GM12878 (cell line): ENCODE measurements around the gene TEKT3. TPM values are rescaled to one million over a fixed set of nuclear protein-coding genes. Genes with fewer than 3 reads are reported as not detected.

Source experiments
- ATAC-seq: fragments of 200-7000 bp; cut with Tn5 transposase; 3 replicates; pipeline ENCODE4 v1.9.1; 2020; ENCODE audit warnings: mild to moderate bottlenecking, moderate library complexity
- BruUV-seq: library from RNA; stranded (reverse); fragments of 400-500 nt; replicated peaks from 2 replicates; lab custom pipeline; 2021; lab: Mats Ljungman, UMichigan
- CTCF ChIA-PET: fragments of 300-600 bp; sonication (Branson Sonifier 250); formaldehyde crosslinking; extraction: SDS; loops from one replicate; lab custom pipeline; 2021; ENCODE audit warnings: inconsistent platforms; lab: Yijun Ruan, JAX
- POLR2A ChIA-PET: fragments of 350-600 bp; formaldehyde crosslinking; extraction: SDS; loops from one replicate; lab custom pipeline; 2021; ENCODE audit warnings: inconsistent platforms; lab: Charles Lee
- RAD21 ChIA-PET: fragments of 300-600 bp; sonication (Branson Sonifier 250); formaldehyde crosslinking; loops from one replicate; lab custom pipeline; 2023; ENCODE audit warnings: antibody characterized with exemption; ENCODE audit not compliant: unreplicated experiment; lab: Charles Lee
- SMC1A ChIA-PET: fragments of 300-600 bp; sonication (Branson Sonifier 250); formaldehyde crosslinking; loops from one replicate; lab custom pipeline; 2023; ENCODE audit not compliant: unreplicated experiment, uncharacterized antibody; lab: Charles Lee
- DNase-seq: peaks from one replicate; pipeline ENCODE4 v3.0.0-alpha.2; 2011; ENCODE audit warnings: low read depth, low spot score
- FAIRE-seq: peaks from 3 replicates; lab custom pipeline; 2011; peaks lifted over from hg19 to GRCh38; lab: Jason Lieb, UNC
- H2AFZ ChIP-seq: 2 replicates; pipeline ENCODE4 v1.6.0; 2011; ENCODE audit warnings: low read depth, low read length, control low read depth; ENCODE audit not compliant: control insufficient read depth
- H3K27ac ChIP-seq: 2 replicates; pipeline ENCODE4 v1.5.1; 2011; ENCODE audit warnings: control low read depth; ENCODE audit not compliant: control insufficient read depth, insufficient read depth
- H3K27me3 ChIP-seq, 2 experiments: replicated peaks in 1 of 2; 2 replicates each; pipeline versions ENCODE4 v1.6.0 to v1.6.1; 2011; ENCODE audit warnings: low read length in 1 of 2; ENCODE audit not compliant: control insufficient read depth in 2 of 2, insufficient read depth in 2 of 2
- H3K36me3 ChIP-seq, 2 experiments: 2 replicates each; pipeline ENCODE4 v1.5.1; 2011; ENCODE audit warnings: low read length in 1 of 2; ENCODE audit not compliant: control insufficient read depth in 2 of 2, insufficient read depth in 2 of 2
- H3K4me1 ChIP-seq: 2 replicates; pipeline ENCODE4 v1.6.1; 2011; ENCODE audit warnings: mild to moderate bottlenecking, low read length, moderate library complexity, mixed read lengths; ENCODE audit not compliant: control insufficient read depth, insufficient read depth
- H3K4me2 ChIP-seq: 2 replicates; pipeline ENCODE4 v1.6.0; 2011; ENCODE audit warnings: control low read depth; ENCODE audit not compliant: control insufficient read depth, insufficient read depth
- H3K4me3 ChIP-seq: fragments of 200-600 bp; sonication (generic); 2 replicates; pipeline ENCODE4 v1.5.1; 2016
- H3K79me2 ChIP-seq: 2 replicates; pipeline ENCODE4 v1.6.0; 2011; ENCODE audit warnings: low read length; ENCODE audit not compliant: control insufficient read depth, insufficient read depth
- H3K9ac ChIP-seq: 2 replicates; pipeline ENCODE4 v1.8.0; 2011; ENCODE audit warnings: low read length, control low read depth, mixed read lengths; ENCODE audit not compliant: control insufficient read depth, insufficient read depth
- H3K9me3 ChIP-seq: replicated peaks from 3 replicates; pipeline ENCODE4 v1.5.1; 2011; ENCODE audit warnings: mild to moderate bottlenecking, low read length; ENCODE audit not compliant: control insufficient read depth, insufficient read depth
- H4K20me1 ChIP-seq: 2 replicates; pipeline ENCODE4 v1.6.0; 2011; ENCODE audit not compliant: control insufficient read depth, insufficient read depth
- ATF7 ChIP-seq: fragments of 450-650 bp; IDR thresholded peaks from 2 replicates; pipeline ENCODE4 v1.6.1; 2016; ENCODE audit warnings: low read depth, mild to moderate bottlenecking
- BHLHE40 ChIP-seq, 2 experiments: fragments of 450-650 bp in 1 of 2; IDR thresholded peaks; 2 replicates each; pipeline ENCODE4 v1.6.1; 2011 to 2017; ENCODE audit warnings: low read depth in 2 of 2, borderline replicate concordance in 1 of 2, improper control_type of control experiment in 1 of 2, low read length in 1 of 2, mild to moderate bottlenecking in 1 of 2
- HDAC2 ChIP-seq: fragments of 200-600 bp; sonication (generic); IDR thresholded peaks from 2 replicates; pipeline ENCODE4 v1.6.1; 2017
- IKZF2 ChIP-seq, 2 experiments: fragments of 450-650 bp; IDR thresholded peaks; 2 replicates each; pipeline ENCODE4 v1.6.1; 2017; ENCODE audit warnings: mild to moderate bottlenecking in 2 of 2, moderate library complexity in 2 of 2
- MYC ChIP-seq: IDR thresholded peaks from 2 replicates; pipeline ENCODE4 v1.6.1; 2011; ENCODE audit warnings: mild to moderate bottlenecking, low read length, moderate library complexity, inconsistent platforms; ENCODE audit not compliant: insufficient read depth, insufficient replicate concordance, insufficient read length, severe bottlenecking
- RELA ChIP-seq: fragments of 450-650 bp; IDR thresholded peaks from 2 replicates; pipeline ENCODE4 v1.8.0; 2014; ENCODE audit warnings: borderline replicate concordance; ENCODE audit not compliant: partially characterized antibody
- TARDBP ChIP-seq: IDR thresholded peaks from 2 replicates; pipeline ENCODE4 v1.6.1; 2016; ENCODE audit warnings: borderline replicate concordance
- WGBS: methylation state at CpG from one replicate; pipeline ENCODE4 v1.1.6; 2016; ENCODE audit warnings: low lambda C conversion rate; ENCODE audit not compliant: insufficient replicate concordance, insufficient coverage; ENCODE audit errors: missing lambda C conversion rate; 5-methylcytosine and 5-hydroxymethylcytosine counted together
- in situ Hi-C: fragments of 300-500 bp; cut with MboI; formaldehyde crosslinking; loops from 9 replicates; pipeline ENCODE4 v1.14.3; 2018; ENCODE audit warnings: mixed read lengths
- intact Hi-C: fragments of 100-400 bp; cut with micrococcal nuclease; formaldehyde crosslinking; loops from one replicate; pipeline ENCODE4 v1.14.2; 2022; ENCODE audit not compliant: unreplicated experiment
- polyA plus RNA-seq, 11 experiments: library from polyadenylated mRNA; depleted of rRNA in 4 of 11; unstranded in 6 of 11; stranded (reverse) in 5 of 11; fragments of >200 nt; fragmentation: Nextera tagmentation in 4 of 11; fragmentation: Illumina TruSeq in 1 of 11; extraction: Ambion mirVana in 4 of 11; extraction: Trizol in 1 of 11; gene quantifications; 1 replicate in 1 of 11; 2 replicates in 10 of 11; pipeline versions ENCODE4 v1.2.1 to v1.2.3, GENCODE V29; 2011 to 2016; ENCODE audit warnings: inconsistent platforms in 2 of 11, missing spikeins in 2 of 11, low read depth in 1 of 11
- total RNA-seq, 4 experiments: library from RNA; depleted of rRNA in 3 of 4; stranded (reverse); fragments of >200 nt in 3 of 4; fragmentation: Illumina TruSeq in 1 of 4; extraction: Trizol in 1 of 4; gene quantifications; 2 replicates each; pipeline versions ENCODE4 v1.2.1 to v1.2.3, GENCODE V29; 2013 to 2021
- TF ChIP-seq, protein P1 (sequence below): IDR thresholded peaks from 2 replicates; pipeline ENCODE4 v1.6.1; 2011; ENCODE audit warnings: borderline replicate concordance, low read depth, mild to moderate bottlenecking, moderate library complexity, mixed read lengths, low read length; ENCODE audit not compliant: insufficient read depth; ENCODE audit errors: extremely low read length
- TF ChIP-seq, protein P2 (sequence below): fragments of 450-650 bp; formaldehyde crosslinking; IDR thresholded peaks from 2 replicates; pipeline ENCODE4 v1.4.0; 2022; ENCODE audit warnings: mild to moderate bottlenecking, moderate library complexity
- TF ChIP-seq, protein P3 (sequence below): fragments of 450-650 bp; IDR thresholded peaks from 2 replicates; pipeline ENCODE4 v1.6.1; 2017; ENCODE audit warnings: mild to moderate bottlenecking, low read depth, inconsistent platforms; ENCODE audit not compliant: poor library complexity, severe bottlenecking

TEKT3 gene
- total and polyA plus RNA-seq, 10 of the 15 experiments (the other 5 are each of a cell fraction or from before 2014, with no cell fraction given) = 0.15 TPM; not detected in 9

DNA sequence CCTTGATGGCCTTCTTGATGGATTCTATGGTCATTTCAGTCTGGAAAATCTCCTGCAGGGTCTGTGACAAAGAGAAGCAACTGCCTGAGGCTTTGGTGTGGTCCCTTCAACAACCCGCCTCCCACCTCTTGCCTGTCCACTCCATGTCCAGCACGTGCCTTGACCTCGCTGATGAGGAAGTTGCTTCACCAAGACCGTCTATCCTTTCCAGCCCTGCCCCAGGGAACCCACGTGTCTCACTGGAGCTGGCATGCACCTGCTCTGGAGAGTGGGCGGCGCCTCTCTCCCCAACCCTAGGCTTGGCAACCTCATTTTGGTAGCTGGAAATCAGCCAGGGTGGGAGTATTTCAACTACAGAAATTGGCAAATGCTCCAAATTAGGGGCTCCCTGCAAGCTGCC, 32.6 kb downstream of the TEKT3 start:
- 25% methylated on average over 7 of the region's 7 CpGs for WGBS
- RAD21 ChIA-PET = no interaction called here
- Histone ChIP-seq H3K36me3 (no peaks in the 10 kb centered on the region), H3K4me3 (no peak overlapping the region), H3K27me3 (no peaks in the 10 kb centered on the region), H3K4me2 (no peak overlapping the region), H3K27ac (no peak overlapping the region)
- in situ Hi-C loops = no loop called here
- BruUV-seq = no TSS peak
- intact Hi-C loops = no loop called here
- TF ChIP-seq, protein P1, sequence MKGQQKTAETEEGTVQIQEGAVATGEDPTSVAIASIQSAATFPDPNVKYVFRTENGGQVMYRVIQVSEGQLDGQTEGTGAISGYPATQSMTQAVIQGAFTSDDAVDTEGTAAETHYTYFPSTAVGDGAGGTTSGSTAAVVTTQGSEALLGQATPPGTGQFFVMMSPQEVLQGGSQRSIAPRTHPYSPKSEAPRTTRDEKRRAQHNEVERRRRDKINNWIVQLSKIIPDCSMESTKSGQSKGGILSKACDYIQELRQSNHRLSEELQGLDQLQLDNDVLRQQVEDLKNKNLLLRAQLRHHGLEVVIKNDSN = no peak
- TF ChIP-seq MYC (no peak), ATF7 (no peak), HDAC2 (no peak), IKZF2 (IDR thresholded peaks at IDR 0.05) (no peak), TARDBP (no peak), RELA (no peak), BHLHE40 (IDR thresholded peaks at IDR 0.05; ENCODE audit: borderline replicate concordance in 1 of 2, low read depth in 2 of 2, low read length in 1 of 2) (no peak)
- TF ChIP-seq, protein P2, sequence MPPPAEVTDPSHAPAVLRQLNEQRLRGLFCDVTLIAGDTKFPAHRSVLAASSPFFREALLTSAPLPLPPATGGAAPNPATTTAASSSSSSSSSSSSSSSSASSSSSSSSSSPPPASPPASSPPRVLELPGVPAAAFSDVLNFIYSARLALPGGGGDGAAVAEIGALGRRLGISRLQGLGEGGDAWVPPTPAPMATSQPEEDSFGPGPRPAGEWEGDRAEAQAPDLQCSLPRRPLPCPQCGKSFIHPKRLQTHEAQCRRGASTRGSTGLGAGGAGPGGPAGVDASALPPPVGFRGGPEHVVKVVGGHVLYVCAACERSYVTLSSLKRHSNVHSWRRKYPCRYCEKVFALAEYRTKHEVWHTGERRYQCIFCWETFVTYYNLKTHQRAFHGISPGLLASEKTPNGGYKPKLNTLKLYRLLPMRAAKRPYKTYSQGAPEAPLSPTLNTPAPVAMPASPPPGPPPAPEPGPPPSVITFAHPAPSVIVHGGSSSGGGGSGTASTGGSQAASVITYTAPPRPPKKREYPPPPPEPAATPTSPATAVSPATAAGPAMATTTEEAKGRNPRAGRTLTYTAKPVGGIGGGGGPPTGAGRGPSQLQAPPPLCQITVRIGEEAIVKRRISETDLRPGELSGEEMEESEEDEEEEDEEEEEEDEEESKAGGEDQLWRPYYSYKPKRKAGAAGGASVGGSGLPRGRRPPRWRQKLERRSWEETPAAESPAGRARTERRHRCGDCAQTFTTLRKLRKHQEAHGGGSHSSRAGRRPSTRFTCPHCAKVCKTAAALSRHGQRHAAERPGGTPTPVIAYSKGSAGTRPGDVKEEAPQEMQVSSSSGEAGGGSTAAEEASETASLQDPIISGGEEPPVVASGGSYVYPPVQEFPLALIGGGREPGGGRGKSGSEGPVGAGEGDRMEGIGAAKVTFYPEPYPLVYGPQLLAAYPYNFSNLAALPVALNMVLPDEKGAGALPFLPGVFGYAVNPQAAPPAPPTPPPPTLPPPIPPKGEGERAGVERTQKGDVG (CRISPR knock-in tag) = no peak
- TF ChIP-seq, protein P3, sequence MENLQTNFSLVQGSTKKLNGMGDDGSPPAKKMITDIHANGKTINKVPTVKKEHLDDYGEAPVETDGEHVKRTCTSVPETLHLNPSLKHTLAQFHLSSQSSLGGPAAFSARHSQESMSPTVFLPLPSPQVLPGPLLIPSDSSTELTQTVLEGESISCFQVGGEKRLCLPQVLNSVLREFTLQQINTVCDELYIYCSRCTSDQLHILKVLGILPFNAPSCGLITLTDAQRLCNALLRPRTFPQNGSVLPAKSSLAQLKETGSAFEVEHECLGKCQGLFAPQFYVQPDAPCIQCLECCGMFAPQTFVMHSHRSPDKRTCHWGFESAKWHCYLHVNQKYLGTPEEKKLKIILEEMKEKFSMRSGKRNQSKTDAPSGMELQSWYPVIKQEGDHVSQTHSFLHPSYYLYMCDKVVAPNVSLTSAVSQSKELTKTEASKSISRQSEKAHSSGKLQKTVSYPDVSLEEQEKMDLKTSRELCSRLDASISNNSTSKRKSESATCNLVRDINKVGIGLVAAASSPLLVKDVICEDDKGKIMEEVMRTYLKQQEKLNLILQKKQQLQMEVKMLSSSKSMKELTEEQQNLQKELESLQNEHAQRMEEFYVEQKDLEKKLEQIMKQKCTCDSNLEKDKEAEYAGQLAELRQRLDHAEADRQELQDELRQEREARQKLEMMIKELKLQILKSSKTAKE = no peak
- TF ChIP-seq, all 136 proteins: peak for 0
- ChIA-PET POLR2A (no interaction called here), SMC1A (no interaction called here), CTCF (no interaction called here)
- H3K79me2 ChIP-seq = no peaks in the 10 kb centered on the region
- no peak for ATAC-seq
- no peaks in the 10 kb centered on the region for H3K4me1 ChIP-seq
- H3K9ac ChIP-seq = no peak overlapping the region
- H4K20me1 ChIP-seq = no peaks in the 10 kb centered on the region
- no peak overlapping the region for H2AFZ ChIP-seq
- DNase-seq = no peak
- FAIRE-seq = no peak
- no peaks in the 10 kb centered on the region for H3K9me3 ChIP-seq
